IMR-90 (cell line): ENCODE measurements around the gene STAP2. TPM values are rescaled to one million over a fixed set of nuclear protein-coding genes. Genes with fewer than 3 reads are reported as not detected.

Experiments
- ATAC-seq: fragments of 200-7000 bp; cut with Tn5 transposase; 2 replicates; pipeline ENCODE4 v1.9.1; 2020; ENCODE audit warnings: low read depth, mild to moderate bottlenecking, moderate library complexity
- BruUV-seq: library from RNA; stranded (reverse); fragments of 400-500 nt; replicated peaks from 2 replicates; lab custom pipeline; 2021; lab: Mats Ljungman, UMichigan
- CTCF ChIA-PET: fragments of 300-600 bp; formaldehyde crosslinking; extraction: SDS; loops from one replicate; lab custom pipeline; 2021; ENCODE audit warnings: antibody characterized with exemption; lab: Yijun Ruan, JAX
- POLR2A ChIA-PET: fragments of 300-600 bp; sonication (Branson Sonifier 250); formaldehyde crosslinking; loops from one replicate; lab custom pipeline; 2022; ENCODE audit warnings: antibody characterized with exemption; ENCODE audit not compliant: unreplicated experiment; lab: Charles Lee
- DNase-seq: peaks from one replicate; pipeline ENCODE4 v3.0.0; 2013
- H2AFZ ChIP-seq: replicated peaks from 2 replicates; pipeline ENCODE3; 2013; ENCODE audit warnings: low read length, mild to moderate bottlenecking; ENCODE audit not compliant: poor library complexity
- H2AK5ac ChIP-seq: 2 replicates; pipeline ENCODE4 v1.6.1; 2013; ENCODE audit warnings: low read depth, low read length, inconsistent platforms
- H2AK9ac ChIP-seq: replicated peaks from 2 replicates; pipeline ENCODE3; 2013; ENCODE audit warnings: mild to moderate bottlenecking, low read depth, low read length, moderate library complexity; ENCODE audit not compliant: poor library complexity
- H2BK120ac ChIP-seq: 2 replicates; pipeline ENCODE4 v1.6.1; 2013; ENCODE audit warnings: low read depth, low read length, inconsistent platforms
- H2BK15ac ChIP-seq: 3 replicates; pipeline ENCODE4 v1.6.1; 2013; ENCODE audit warnings: low read depth, low read length, inconsistent platforms
- H2BK20ac ChIP-seq: 2 replicates; pipeline ENCODE4 v1.6.1; 2013; ENCODE audit warnings: low read depth, mild to moderate bottlenecking, inconsistent platforms, low read length, moderate library complexity
- H2BK5ac ChIP-seq: 2 replicates; pipeline ENCODE4 v1.6.1; 2013; ENCODE audit warnings: mild to moderate bottlenecking, low read depth, low read length, inconsistent platforms; ENCODE audit not compliant: poor library complexity, severe bottlenecking
- H3K14ac ChIP-seq: replicated peaks from 2 replicates; pipeline ENCODE4 v1.6.1; 2013; ENCODE audit warnings: low read depth, low read length, inconsistent platforms
- H3K18ac ChIP-seq: 2 replicates; pipeline ENCODE4 v1.6.1; 2013; ENCODE audit warnings: low read depth, low read length, control low read depth
- H3K23ac ChIP-seq: 2 replicates; pipeline ENCODE4 v1.6.1; 2013; ENCODE audit warnings: low read depth, low read length, inconsistent platforms
- H3K27ac ChIP-seq: 2 replicates; pipeline ENCODE4 v1.5.1; 2013; ENCODE audit warnings: mild to moderate bottlenecking, control low read depth, low read length; ENCODE audit not compliant: insufficient read depth
- H3K27me3 ChIP-seq: 2 replicates; pipeline ENCODE4 v1.6.1; 2013; ENCODE audit warnings: low read length; ENCODE audit not compliant: control insufficient read depth, insufficient read depth
- H3K36me3 ChIP-seq: 2 replicates; pipeline ENCODE4 v1.6.1; 2013; ENCODE audit warnings: low read length, mixed read lengths; ENCODE audit not compliant: control insufficient read depth, insufficient read depth
- H3K4ac ChIP-seq: 2 replicates; pipeline ENCODE4 v1.6.1; 2013; ENCODE audit warnings: low read depth, low read length, inconsistent platforms
- H3K4me1 ChIP-seq: 2 replicates; pipeline ENCODE4 v1.6.1; 2013; ENCODE audit warnings: low read length, mixed read lengths; ENCODE audit not compliant: control insufficient read depth, insufficient read depth
- H3K4me2 ChIP-seq: 2 replicates; pipeline ENCODE4 v1.6.1; 2013; ENCODE audit warnings: low read depth, mild to moderate bottlenecking, control low read depth, low read length, moderate library complexity
- H3K4me3 ChIP-seq: 2 replicates; pipeline ENCODE4 v1.5.1; 2013; ENCODE audit warnings: low read depth, mild to moderate bottlenecking, control low read depth, low read length, moderate library complexity; ENCODE audit not compliant: insufficient read depth
- H3K56ac ChIP-seq: 2 replicates; pipeline ENCODE4 v1.6.1; 2013; ENCODE audit warnings: low read length, inconsistent platforms; ENCODE audit not compliant: insufficient read depth; ENCODE audit errors: extremely low read depth
- H3K79me1 ChIP-seq, 2 experiments: 2 replicates each; pipeline ENCODE4 v1.6.1; 2013; ENCODE audit warnings: low read length in 2 of 2, inconsistent platforms in 1 of 2, low read depth in 1 of 2
- H3K9ac ChIP-seq: 2 replicates; pipeline ENCODE4 v1.6.1; 2013; ENCODE audit warnings: low read depth, low read length, control low read depth
- H3K9me1 ChIP-seq: 2 replicates; pipeline ENCODE4 v1.6.1; 2013; ENCODE audit warnings: low read length, inconsistent platforms; ENCODE audit not compliant: insufficient read depth
- H3K9me3 ChIP-seq: 2 replicates; pipeline ENCODE4 v1.6.1; 2013; ENCODE audit warnings: low read length; ENCODE audit not compliant: control insufficient read depth, insufficient read depth
- H4K20me1 ChIP-seq: 2 replicates; pipeline ENCODE4 v1.6.1; 2013; ENCODE audit warnings: low read length, inconsistent platforms; ENCODE audit not compliant: insufficient read depth
- H4K5ac ChIP-seq: 2 replicates; pipeline ENCODE4 v1.6.1; 2013; ENCODE audit warnings: mild to moderate bottlenecking, low read depth, low read length, control low read depth
- H4K8ac ChIP-seq, 2 experiments: 2 replicates each; pipeline ENCODE4 v1.6.1; 2013; ENCODE audit warnings: low read depth in 2 of 2, low read length in 2 of 2, control low read depth in 1 of 2, inconsistent platforms in 1 of 2
- H4K91ac ChIP-seq: 2 replicates; pipeline ENCODE4 v1.6.1; 2013; ENCODE audit warnings: low read depth, low read length, inconsistent platforms; ENCODE audit not compliant: insufficient read depth
- CEBPB ChIP-seq: IDR thresholded peaks from 2 replicates; pipeline ENCODE4 v1.6.1; 2012; ENCODE audit warnings: low read depth, low read length, improper control_type of control experiment
- MAFK ChIP-seq: IDR thresholded peaks from 2 replicates; pipeline ENCODE4 v1.6.1; 2012; ENCODE audit warnings: low read depth, low read length, improper control_type of control experiment
- NFE2L2 ChIP-seq: fragments of 150-350 bp; IDR thresholded peaks from 2 replicates; pipeline ENCODE4 v1.6.1; 2016; ENCODE audit warnings: low read depth, mild to moderate bottlenecking, low read length
- SMC3 ChIP-seq: fragments of 150-350 bp; IDR thresholded peaks from 2 replicates; pipeline ENCODE4 v1.6.1; 2016; ENCODE audit warnings: low read depth, mild to moderate bottlenecking, antibody characterized with exemption, low read length, moderate library complexity
- WGBS, 2 experiments: methylation state at CpG; one replicate each; pipeline versions ENCODE4 v1.1.5 to v1.1.7; 2013; ENCODE audit warnings: missing lambda C conversion rate in 2 of 2; ENCODE audit not compliant: insufficient read length in 1 of 2; ENCODE audit errors: extremely low coverage in 2 of 2; 5-methylcytosine and 5-hydroxymethylcytosine counted together
- dilution Hi-C: fragments of 300-500 bp; cut with HindIII; formaldehyde crosslinking; loops from one replicate; pipeline ENCODE4 v1.14.3; 2018; ENCODE audit warnings: low sequenced_read_pairs; ENCODE audit not compliant: unreplicated experiment
- in situ Hi-C: fragments of 300-500 bp; cut with MboI; formaldehyde crosslinking; loops from 3 replicates; pipeline ENCODE4 v1.14.3; 2019; ENCODE audit warnings: low sequenced_read_pairs, inconsistent platforms, mixed read lengths
- intact Hi-C: fragments of 100-400 bp; cut with micrococcal nuclease; formaldehyde crosslinking; loops from 2 replicates; pipeline ENCODE4 v1.10.0; 2022
- polyA plus RNA-seq, 3 experiments: library from polyadenylated mRNA; depleted of rRNA; stranded (reverse); fragments of >200 nt; gene quantifications; 2 replicates each; pipeline ENCODE4 v1.2.3, GENCODE V29; 2012; ENCODE audit warnings: low replicate concordance in 1 of 3
- total RNA-seq: library from RNA; depleted of rRNA; stranded (reverse); fragments of >200 nt; gene quantifications from 2 replicates; pipeline ENCODE4 v1.2.3, GENCODE V29; 2012

Gene STAP2
- total and polyA plus RNA-seq, 2 of the 4 experiments (the other 2 are of a cell fraction) = 1.3 to 3.4 TPM

DNA sequence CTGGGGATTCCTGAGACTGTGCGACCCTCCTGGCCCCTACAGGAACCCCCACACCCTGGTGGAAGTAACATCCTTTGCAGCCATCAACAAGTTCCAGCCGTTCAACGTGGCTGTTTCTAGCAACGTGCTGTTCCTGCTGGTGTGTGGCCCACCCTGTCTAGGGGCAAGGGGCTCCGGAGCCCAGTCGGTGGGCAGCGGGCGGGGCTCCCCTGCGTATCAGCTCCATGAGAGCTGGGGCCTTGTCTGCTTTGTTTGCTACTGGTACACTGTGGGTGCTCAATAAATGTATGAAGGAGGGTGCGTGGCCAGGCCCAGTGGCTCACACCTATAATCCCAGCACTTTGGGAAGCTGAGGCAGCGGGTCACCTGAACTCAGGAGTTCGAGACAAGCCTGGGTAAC lies 15.7 kb upstream of the STAP2 start:
- no peak for TF ChIP-seq NFE2L2
- TF ChIP-seq CEBPB = no peak
- no peak for TF ChIP-seq SMC3
- no peak for TF ChIP-seq MAFK
- H4K8ac ChIP-seq = no peak overlapping the region
- H3K27ac ChIP-seq = no peak overlapping the region
- CTCF ChIA-PET = no interaction called here
- no peak overlapping the region for H2BK120ac ChIP-seq
- DNase-seq (no peak), ATAC-seq (no peak)
- H3K9ac ChIP-seq = no peak overlapping the region
- in situ Hi-C loops = loop anchor here (5.0 kb wide), 1 partner anchor 87 kb away; no protein-coding TSS in a partner anchor
- no peak overlapping the region for H2AK5ac ChIP-seq
- H3K9me1 ChIP-seq = no peaks in the 10 kb centered on the region
- peaks cover 12% of the 10 kb centered on the region for H3K36me3 ChIP-seq
- 81% methylated on average over 8 of the region's 12 CpGs; no CpG with 5 or more reads in 1 of the 2 experiments for WGBS, 2 experiments
- intact Hi-C loops = no loop called here
- no peaks in the 10 kb centered on the region for H3K9me3 ChIP-seq
- no peak overlapping the region for H2AFZ ChIP-seq
- H3K4ac ChIP-seq = no peak overlapping the region
- dilution Hi-C loops = no loop called here
- H2BK15ac ChIP-seq = no peak overlapping the region
- H3K79me1 ChIP-seq = peaks cover 0 to 4% of the 10 kb centered on the region in 2 experiments; a peak in 1 of 4 replicates
- H3K18ac ChIP-seq = no peak overlapping the region
- no TSS peak for BruUV-seq
- H3K56ac ChIP-seq = no peak overlapping the region
- H2AK9ac ChIP-seq = no peak overlapping the region
- no peak overlapping the region for H3K4me3 ChIP-seq
- POLR2A ChIA-PET = interaction anchor here (0.6 kb wide), 1 partner anchor 12 kb away, joined by 3 read pairs; no protein-coding TSS in a partner anchor
- no peaks in the 10 kb centered on the region for H3K4me1 ChIP-seq
- H3K14ac ChIP-seq = no peak overlapping the region
- H3K27me3 ChIP-seq = no peaks in the 10 kb centered on the region
- no peak overlapping the region for H3K23ac ChIP-seq
- no peak overlapping the region for H2BK5ac ChIP-seq
- H4K20me1 ChIP-seq = peaks cover 3% of the 10 kb centered on the region
- no peak overlapping the region for H4K5ac ChIP-seq
- H3K4me2 ChIP-seq = no peak overlapping the region
- no peak overlapping the region for H2BK20ac ChIP-seq
- H4K91ac ChIP-seq = no peak overlapping the region
